CD4-positive, alpha-beta T cell (primary cell): ENCODE data around the gene DMXL2. TPM values are rescaled to one million over a fixed set of nuclear protein-coding genes. Genes with fewer than 3 reads are reported as not detected.

ENCODE experiments used
- ATAC-seq: fragments of 200-7000 bp; cut with Tn5 transposase; one replicate; pipeline ENCODE4 v1.10.0; 2022; ENCODE audit warnings: mild to moderate bottlenecking; ENCODE audit not compliant: poor library complexity
- CTCF ChIA-PET: fragments of 350-600 bp; sonication (Branson Sonifier 250); formaldehyde crosslinking; loops from one replicate; lab custom pipeline; 2021; ENCODE audit warnings: antibody characterized with exemption, inconsistent platforms; lab: Charles Lee
- POLR2A ChIA-PET: fragments of 350-600 bp; sonication (Branson Sonifier 250); formaldehyde crosslinking; loops from one replicate; lab custom pipeline; 2021; ENCODE audit warnings: antibody characterized with exemption, inconsistent platforms; lab: Charles Lee
- DNase-seq, 14 experiments: peaks; one replicate each; pipeline ENCODE4 v3.0.0-alpha.2; 2013 to 2020; ENCODE audit warnings: mixed read lengths in 2 of 14
- H3K27ac ChIP-seq, 2 donors: one replicate each; pipeline versions ENCODE4 v1.5.1 to v1.7.0; 2013; ENCODE audit warnings: low read length in 2 of 2, low read depth in 1 of 2, mild to moderate bottlenecking in 1 of 2
- H3K27me3 ChIP-seq, 2 experiments: 1 replicate in 1 of 2; 2 replicates in 1 of 2; pipeline versions ENCODE4 v1.6.1 to v1.7.0; 2013; ENCODE audit warnings: low read length in 2 of 2, control low read depth in 1 of 2, mild to moderate bottlenecking in 1 of 2, moderate library complexity in 1 of 2; ENCODE audit not compliant: insufficient read depth in 2 of 2, control insufficient read depth in 1 of 2
- H3K36me3 ChIP-seq: one replicate; pipeline ENCODE4 v1.6.1; 2013; ENCODE audit warnings: low read length, control low read depth; ENCODE audit not compliant: insufficient read depth
- H3K4me1 ChIP-seq: one replicate; pipeline ENCODE4 v1.6.1; 2013; ENCODE audit warnings: low read length, control low read depth; ENCODE audit not compliant: insufficient read depth
- H3K4me3 ChIP-seq: one replicate; pipeline ENCODE4 v1.5.1; 2013; ENCODE audit warnings: mild to moderate bottlenecking, low read length, moderate library complexity
- H3K9me3 ChIP-seq, 2 experiments: 1 replicate in 1 of 2; 2 replicates in 1 of 2; pipeline versions ENCODE4 v1.6.1 to v1.7.0; 2013; ENCODE audit warnings: low read length in 2 of 2, mild to moderate bottlenecking in 2 of 2, control low read depth in 1 of 2, moderate library complexity in 1 of 2; ENCODE audit not compliant: control insufficient read depth in 1 of 2, insufficient read depth in 1 of 2
- H3K27ac Mint-ChIP-seq: one replicate; pipeline ENCODE4 v1.8.0; 2020; ENCODE audit warnings: mixed read lengths
- H3K27me3 Mint-ChIP-seq: one replicate; pipeline ENCODE4 v1.8.0; 2021; ENCODE audit warnings: mixed read lengths
- H3K36me3 Mint-ChIP-seq: one replicate; pipeline ENCODE4 v1.8.0; 2021; ENCODE audit warnings: low read depth, mixed read lengths
- H3K4me1 Mint-ChIP-seq: one replicate; pipeline ENCODE4 v1.8.0; 2021; ENCODE audit warnings: low read depth, mixed read lengths
- H3K4me3 Mint-ChIP-seq: one replicate; pipeline ENCODE4 v1.8.0; 2020; ENCODE audit warnings: mild to moderate bottlenecking, mixed read lengths
- H3K9me3 Mint-ChIP-seq: one replicate; pipeline ENCODE4 v1.8.0; 2020; ENCODE audit warnings: mixed read lengths
- CTCF ChIP-seq: fragments of 200-600 bp; IDR thresholded peaks from one replicate; pipeline ENCODE4 v1.8.0; 2022; ENCODE audit warnings: antibody characterized with exemption, mild to moderate bottlenecking
- intact Hi-C, 2 experiments: fragments of 100-400 bp; cut with DNase I in 1 of 2; cut with micrococcal nuclease in 1 of 2; formaldehyde crosslinking; loops; one replicate each; pipeline versions ENCODE4 v1.15.1 to v1.9.0; 2023 to 2025; cut with DNase I, micrococcal nuclease
- total RNA-seq, 174 experiments: library from RNA in 2 of 174; stranded (reverse) in 2 of 174; gene quantifications; one replicate each; pipeline ENCODE4 v1.2.3 and lab custom pipeline; 2021 to 2026

Gene DMXL2
- total RNA-seq, 2 experiments from 2014 or later: 4.7 to 5.5 TPM

- no peak for TF ChIP-seq CTCF
- H3K27me3 ChIP-seq: no peaks in the 10 kb centered on the region
- H3K27ac ChIP-seq: no peak overlapping the region
- DNase-seq: no peak
- CTCF ChIA-PET: no interaction called here
- H3K4me1 ChIP-seq: no peaks in the 10 kb centered on the region
- POLR2A ChIA-PET: no interaction called here
- Mint-ChIP-seq H3K27ac (no peak overlapping the region), H3K36me3 (no peaks in the 10 kb centered on the region), H3K4me1 (no peaks in the 10 kb centered on the region), H3K4me3 (no peak overlapping the region), H3K9me3 (no peaks in the 10 kb centered on the region), H3K27me3 (no peaks in the 10 kb centered on the region)
- H3K36me3 ChIP-seq: no peaks in the 10 kb centered on the region
- no peak for ATAC-seq
- H3K9me3 ChIP-seq: no peaks in the 10 kb centered on the region
- H3K4me3 ChIP-seq: no peak overlapping the region
- intact Hi-C loops: loop anchor here in 1 of 2 experiments (5.0 kb wide), 1 partner anchor 54 kb away; no protein-coding TSS in a partner anchor
These were observed 71.7 kb downstream of the DMXL2 start for GRCh38 chr15:51550841-51551240.

- Mint-ChIP-seq H3K4me3 (no peak overlapping the region), H3K9me3 (no peaks in the 10 kb centered on the region), H3K27ac (no peak overlapping the region), H3K4me1 (no peaks in the 10 kb centered on the region), H3K27me3 (no peaks in the 10 kb centered on the region), H3K36me3 (no peaks in the 10 kb centered on the region)
- intact Hi-C loops: no loop called here
- TF ChIP-seq CTCF: no peak
- Histone ChIP-seq H3K4me3 (no peak overlapping the region), H3K4me1 (no peaks in the 10 kb centered on the region), H3K36me3 (no peaks in the 10 kb centered on the region), H3K27ac (no peak overlapping the region), H3K9me3 (no peaks in the 10 kb centered on the region), H3K27me3 (no peaks in the 10 kb centered on the region)
- DNase-seq (no peak), ATAC-seq (no peak)
- CTCF ChIA-PET: no interaction called here
- POLR2A ChIA-PET: no interaction called here
These were observed 74.9 kb downstream of the DMXL2 start for GRCh38 chr15:51547656-51548055.

GRCh38 chr15:51536965-51537574 lies 85.5 kb downstream of the DMXL2 start:
- Mint-ChIP-seq H3K27me3 (no peaks in the 10 kb centered on the region), H3K27ac (no peak overlapping the region), H3K9me3 (no peaks in the 10 kb centered on the region), H3K4me3 (no peak overlapping the region), H3K4me1 (no peaks in the 10 kb centered on the region), H3K36me3 (no peaks in the 10 kb centered on the region)
- no peak overlapping the region for H3K4me3 ChIP-seq
- TF ChIP-seq CTCF: peak; percentile 34
- DNase-seq (peak in 1 of 14 experiments; percentile 9), ATAC-seq (no peak)
- intact Hi-C loops: no loop called here
- H3K9me3 ChIP-seq: no peaks in the 10 kb centered on the region
- ChIA-PET CTCF (no interaction called here), POLR2A (no interaction called here)
- no peak overlapping the region for H3K27ac ChIP-seq
- no peaks in the 10 kb centered on the region for H3K36me3 ChIP-seq
- H3K27me3 ChIP-seq: no peaks in the 10 kb centered on the region
- no peaks in the 10 kb centered on the region for H3K4me1 ChIP-seq
